WTC11 (cell line): Measurements from ENCODE around the gene TAX1BP3. TPM values are rescaled to one million over a fixed set of nuclear protein-coding genes. Genes with fewer than 3 reads are reported as not detected.

ENCODE experiments used
- CREB1 ChIP-seq: sonication (generic); formaldehyde crosslinking; IDR thresholded peaks from 2 replicates; pipeline ENCODE4 v1.8.0; 2023; ENCODE audit warnings: mild to moderate bottlenecking, missing genetic modification reagents
- ELF4 ChIP-seq: sonication (generic); formaldehyde crosslinking; IDR thresholded peaks from 2 replicates; pipeline ENCODE4 v1.8.1; 2022; ENCODE audit warnings: low read depth, mild to moderate bottlenecking, moderate library complexity, missing genetic modification reagents
- GABPB1 ChIP-seq: sonication (generic); formaldehyde crosslinking; IDR thresholded peaks from 2 replicates; pipeline ENCODE4 v1.8.1; 2023; ENCODE audit warnings: mild to moderate bottlenecking, missing genetic modification reagents
- JUN ChIP-seq: sonication (generic); formaldehyde crosslinking; IDR thresholded peaks from 2 replicates; pipeline ENCODE4 v1.8.0; 2023; ENCODE audit warnings: mild to moderate bottlenecking, missing genetic modification reagents
- KAT7 ChIP-seq: sonication (generic); formaldehyde crosslinking; IDR thresholded peaks from 2 replicates; pipeline ENCODE4 v1.8.1; 2023; ENCODE audit warnings: missing genetic modification reagents, mild to moderate bottlenecking, borderline replicate concordance
- NR1H2 ChIP-seq: sonication (generic); formaldehyde crosslinking; IDR thresholded peaks from 2 replicates; pipeline ENCODE4 v1.9.0; 2021; ENCODE audit warnings: mild to moderate bottlenecking, moderate library complexity, missing genetic modification reagents
- OVOL2 ChIP-seq: fragments of 250-450 bp; sonication (Bioruptor Pico); IDR thresholded peaks from 2 replicates; pipeline ENCODE4 v1.9.0; 2021; ENCODE audit warnings: mild to moderate bottlenecking, borderline replicate concordance
- SOX15 ChIP-seq: fragments of 250-450 bp; sonication (Bioruptor Pico); IDR thresholded peaks from 2 replicates; pipeline ENCODE4 v1.9.0; 2021; ENCODE audit warnings: mild to moderate bottlenecking
- SP1 ChIP-seq: sonication (generic); formaldehyde crosslinking; conservative IDR thresholded peaks from 2 replicates; pipeline ENCODE4 v1.8.1; 2022; ENCODE audit warnings: missing genetic modification reagents
- total RNA-seq: library from RNA; stranded (reverse); gene quantifications from 3 replicates; pipeline ENCODE4 v1.2.3, GENCODE V29; 2021
- TF ChIP-seq, protein P1 (sequence below): sonication (generic); formaldehyde crosslinking; IDR thresholded peaks from 2 replicates; pipeline ENCODE4 v1.8.1; 2023; ENCODE audit warnings: mild to moderate bottlenecking, missing genetic modification reagents
- TF ChIP-seq, protein P2 (sequence below): sonication (generic); formaldehyde crosslinking; IDR thresholded peaks from 2 replicates; pipeline ENCODE4 v1.8.0; 2022; ENCODE audit warnings: missing genetic modification reagents
- TF ChIP-seq, protein P3 (sequence below): sonication (generic); formaldehyde crosslinking; IDR thresholded peaks from 2 replicates; pipeline ENCODE4 v1.8.1; 2023; ENCODE audit warnings: mild to moderate bottlenecking, missing genetic modification reagents
- TF ChIP-seq, protein P4 (sequence below): sonication (generic); formaldehyde crosslinking; IDR thresholded peaks from 2 replicates; pipeline ENCODE4 v1.8.0; 2022; ENCODE audit warnings: mild to moderate bottlenecking, missing genetic modification reagents
- TF ChIP-seq, protein P5 (sequence below): fragments of 250-450 bp; sonication (Bioruptor Pico); conservative IDR thresholded peaks from 2 replicates; pipeline ENCODE4 v1.9.0; 2021; ENCODE audit warnings: mild to moderate bottlenecking
- TF ChIP-seq, protein P6 (sequence below): sonication (generic); formaldehyde crosslinking; IDR thresholded peaks from 2 replicates; pipeline ENCODE4 v1.8.1; 2023; ENCODE audit warnings: mild to moderate bottlenecking, missing genetic modification reagents, moderate library complexity
- TF ChIP-seq, protein P7 (sequence below): sonication (generic); formaldehyde crosslinking; IDR thresholded peaks from 2 replicates; pipeline ENCODE4 v1.8.0; 2022; ENCODE audit warnings: mild to moderate bottlenecking, missing genetic modification reagents
- TF ChIP-seq, protein P8 (sequence below): sonication (generic); formaldehyde crosslinking; IDR thresholded peaks from 2 replicates; pipeline ENCODE4 v1.8.1; 2023; ENCODE audit warnings: mild to moderate bottlenecking, missing genetic modification reagents, moderate library complexity
- TF ChIP-seq, protein P9 (sequence below): sonication (generic); formaldehyde crosslinking; IDR thresholded peaks from 2 replicates; pipeline ENCODE4 v1.8.0; 2023; ENCODE audit warnings: mild to moderate bottlenecking, missing genetic modification reagents
- TF ChIP-seq, protein P10 (sequence below): sonication (generic); formaldehyde crosslinking; IDR thresholded peaks from 2 replicates; pipeline ENCODE4 v1.8.0; 2022; ENCODE audit warnings: mild to moderate bottlenecking, missing genetic modification reagents

The TAX1BP3 gene
- total RNA-seq, 1 experiment from 2014 or later: 76.2 TPM

DNA sequence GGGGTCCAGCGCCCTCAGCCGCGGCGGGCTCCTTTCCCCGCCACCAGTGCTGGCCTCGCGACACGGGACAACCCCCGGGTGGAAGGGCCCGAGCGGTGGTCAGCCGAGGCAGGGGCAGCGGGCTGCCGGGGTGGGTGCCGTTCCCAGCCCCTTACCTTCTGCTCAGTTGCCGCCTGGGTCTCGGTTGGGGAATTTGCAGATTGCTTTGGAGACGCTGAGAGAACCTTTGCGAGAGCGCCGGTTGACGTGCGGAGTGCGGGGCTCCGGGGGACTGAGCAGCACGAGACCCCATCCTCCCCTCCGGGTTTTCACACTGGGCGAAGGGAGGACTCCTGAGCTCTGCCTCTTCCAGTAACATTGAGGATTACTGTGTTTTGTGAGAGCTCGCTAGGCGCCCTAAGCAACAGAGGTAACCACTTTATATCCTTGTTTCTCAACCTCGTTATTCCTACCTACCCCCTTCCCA, 31.4 kb downstream of the TAX1BP3 start (continued):
- TF ChIP-seq, protein P1, sequence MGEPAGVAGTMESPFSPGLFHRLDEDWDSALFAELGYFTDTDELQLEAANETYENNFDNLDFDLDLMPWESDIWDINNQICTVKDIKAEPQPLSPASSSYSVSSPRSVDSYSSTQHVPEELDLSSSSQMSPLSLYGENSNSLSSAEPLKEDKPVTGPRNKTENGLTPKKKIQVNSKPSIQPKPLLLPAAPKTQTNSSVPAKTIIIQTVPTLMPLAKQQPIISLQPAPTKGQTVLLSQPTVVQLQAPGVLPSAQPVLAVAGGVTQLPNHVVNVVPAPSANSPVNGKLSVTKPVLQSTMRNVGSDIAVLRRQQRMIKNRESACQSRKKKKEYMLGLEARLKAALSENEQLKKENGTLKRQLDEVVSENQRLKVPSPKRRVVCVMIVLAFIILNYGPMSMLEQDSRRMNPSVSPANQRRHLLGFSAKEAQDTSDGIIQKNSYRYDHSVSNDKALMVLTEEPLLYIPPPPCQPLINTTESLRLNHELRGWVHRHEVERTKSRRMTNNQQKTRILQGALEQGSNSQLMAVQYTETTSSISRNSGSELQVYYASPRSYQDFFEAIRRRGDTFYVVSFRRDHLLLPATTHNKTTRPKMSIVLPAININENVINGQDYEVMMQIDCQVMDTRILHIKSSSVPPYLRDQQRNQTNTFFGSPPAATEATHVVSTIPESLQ (CRISPR knock-in tag): peak; percentile 19; the same call in 1 of the 2 replicates
- no peak for TF ChIP-seq SP1 (CRISPR knock-in tag)
- TF ChIP-seq, protein P2, sequence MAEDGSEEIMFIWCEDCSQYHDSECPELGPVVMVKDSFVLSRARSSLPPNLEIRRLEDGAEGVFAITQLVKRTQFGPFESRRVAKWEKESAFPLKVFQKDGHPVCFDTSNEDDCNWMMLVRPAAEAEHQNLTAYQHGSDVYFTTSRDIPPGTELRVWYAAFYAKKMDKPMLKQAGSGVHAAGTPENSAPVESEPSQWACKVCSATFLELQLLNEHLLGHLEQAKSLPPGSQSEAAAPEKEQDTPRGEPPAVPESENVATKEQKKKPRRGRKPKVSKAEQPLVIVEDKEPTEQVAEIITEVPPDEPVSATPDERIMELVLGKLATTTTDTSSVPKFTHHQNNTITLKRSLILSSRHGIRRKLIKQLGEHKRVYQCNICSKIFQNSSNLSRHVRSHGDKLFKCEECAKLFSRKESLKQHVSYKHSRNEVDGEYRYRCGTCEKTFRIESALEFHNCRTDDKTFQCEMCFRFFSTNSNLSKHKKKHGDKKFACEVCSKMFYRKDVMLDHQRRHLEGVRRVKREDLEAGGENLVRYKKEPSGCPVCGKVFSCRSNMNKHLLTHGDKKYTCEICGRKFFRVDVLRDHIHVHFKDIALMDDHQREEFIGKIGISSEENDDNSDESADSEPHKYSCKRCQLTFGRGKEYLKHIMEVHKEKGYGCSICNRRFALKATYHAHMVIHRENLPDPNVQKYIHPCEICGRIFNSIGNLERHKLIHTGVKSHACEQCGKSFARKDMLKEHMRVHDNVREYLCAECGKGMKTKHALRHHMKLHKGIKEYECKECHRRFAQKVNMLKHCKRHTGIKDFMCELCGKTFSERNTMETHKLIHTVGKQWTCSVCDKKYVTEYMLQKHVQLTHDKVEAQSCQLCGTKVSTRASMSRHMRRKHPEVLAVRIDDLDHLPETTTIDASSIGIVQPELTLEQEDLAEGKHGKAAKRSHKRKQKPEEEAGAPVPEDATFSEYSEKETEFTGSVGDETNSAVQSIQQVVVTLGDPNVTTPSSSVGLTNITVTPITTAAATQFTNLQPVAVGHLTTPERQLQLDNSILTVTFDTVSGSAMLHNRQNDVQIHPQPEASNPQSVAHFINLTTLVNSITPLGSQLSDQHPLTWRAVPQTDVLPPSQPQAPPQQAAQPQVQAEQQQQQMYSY (CRISPR knock-in tag): peak; percentile 44; the same call in 1 of the 2 replicates
- TF ChIP-seq, protein P3, sequence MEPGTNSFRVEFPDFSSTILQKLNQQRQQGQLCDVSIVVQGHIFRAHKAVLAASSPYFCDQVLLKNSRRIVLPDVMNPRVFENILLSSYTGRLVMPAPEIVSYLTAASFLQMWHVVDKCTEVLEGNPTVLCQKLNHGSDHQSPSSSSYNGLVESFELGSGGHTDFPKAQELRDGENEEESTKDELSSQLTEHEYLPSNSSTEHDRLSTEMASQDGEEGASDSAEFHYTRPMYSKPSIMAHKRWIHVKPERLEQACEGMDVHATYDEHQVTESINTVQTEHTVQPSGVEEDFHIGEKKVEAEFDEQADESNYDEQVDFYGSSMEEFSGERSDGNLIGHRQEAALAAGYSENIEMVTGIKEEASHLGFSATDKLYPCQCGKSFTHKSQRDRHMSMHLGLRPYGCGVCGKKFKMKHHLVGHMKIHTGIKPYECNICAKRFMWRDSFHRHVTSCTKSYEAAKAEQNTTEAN (CRISPR knock-in tag): 0 out of 2 replicates have a peak, but pooled peaks have one; percentile 13
- no peak for TF ChIP-seq OVOL2 (CRISPR knock-in tag)
- TF ChIP-seq, protein P4, sequence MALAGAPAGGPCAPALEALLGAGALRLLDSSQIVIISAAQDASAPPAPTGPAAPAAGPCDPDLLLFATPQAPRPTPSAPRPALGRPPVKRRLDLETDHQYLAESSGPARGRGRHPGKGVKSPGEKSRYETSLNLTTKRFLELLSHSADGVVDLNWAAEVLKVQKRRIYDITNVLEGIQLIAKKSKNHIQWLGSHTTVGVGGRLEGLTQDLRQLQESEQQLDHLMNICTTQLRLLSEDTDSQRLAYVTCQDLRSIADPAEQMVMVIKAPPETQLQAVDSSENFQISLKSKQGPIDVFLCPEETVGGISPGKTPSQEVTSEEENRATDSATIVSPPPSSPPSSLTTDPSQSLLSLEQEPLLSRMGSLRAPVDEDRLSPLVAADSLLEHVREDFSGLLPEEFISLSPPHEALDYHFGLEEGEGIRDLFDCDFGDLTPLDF (CRISPR knock-in tag): no peak
- no peak for TF ChIP-seq CREB1 (CRISPR knock-in tag)
- TF ChIP-seq JUN (CRISPR knock-in tag): no peak
- no peak for TF ChIP-seq KAT7 (CRISPR knock-in tag)
- TF ChIP-seq, protein P5, sequence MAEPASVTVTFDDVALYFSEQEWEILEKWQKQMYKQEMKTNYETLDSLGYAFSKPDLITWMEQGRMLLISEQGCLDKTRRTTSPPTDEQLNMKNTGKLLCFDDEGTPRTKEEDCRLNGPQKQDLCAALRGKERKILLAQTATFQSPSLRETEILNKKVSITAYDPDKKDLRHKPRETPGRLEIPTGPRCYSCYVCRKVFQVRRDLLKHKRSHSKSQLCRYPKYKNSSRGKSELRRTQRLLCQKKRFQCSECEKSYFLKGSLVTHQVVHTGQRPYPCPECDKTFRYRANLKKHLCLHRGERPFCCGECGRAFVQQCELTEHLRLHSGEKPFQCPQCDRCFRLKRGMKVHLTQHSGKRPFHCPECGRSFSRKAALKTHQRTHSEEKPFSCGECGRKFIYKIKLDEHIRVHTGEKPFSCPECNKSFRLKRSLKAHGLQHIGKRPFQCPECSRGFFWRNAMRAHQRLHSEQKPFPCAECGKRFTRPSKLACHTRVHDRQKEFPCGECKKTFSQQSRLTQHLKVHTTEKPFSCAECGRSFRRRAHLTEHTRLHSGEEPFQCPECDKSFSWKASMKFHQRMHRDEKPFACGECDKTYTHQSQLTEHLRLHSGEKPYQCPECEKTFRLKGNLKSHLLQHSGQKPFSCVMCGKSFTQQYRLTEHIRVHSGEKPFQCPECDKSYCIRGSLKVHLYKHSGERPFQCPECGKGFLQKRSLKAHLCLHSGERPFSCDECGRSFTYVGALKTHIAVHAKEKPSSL (CRISPR knock-in tag): no peak
- 0 out of 2 replicates have a peak, but pooled peaks have one; percentile 6 for TF ChIP-seq GABPB1
- TF ChIP-seq, protein P6, sequence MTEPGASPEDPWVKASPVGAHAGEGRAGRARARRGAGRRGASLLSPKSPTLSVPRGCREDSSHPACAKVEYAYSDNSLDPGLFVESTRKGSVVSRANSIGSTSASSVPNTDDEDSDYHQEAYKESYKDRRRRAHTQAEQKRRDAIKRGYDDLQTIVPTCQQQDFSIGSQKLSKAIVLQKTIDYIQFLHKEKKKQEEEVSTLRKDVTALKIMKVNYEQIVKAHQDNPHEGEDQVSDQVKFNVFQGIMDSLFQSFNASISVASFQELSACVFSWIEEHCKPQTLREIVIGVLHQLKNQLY (CRISPR knock-in tag): no peak
- TF ChIP-seq, protein P7, sequence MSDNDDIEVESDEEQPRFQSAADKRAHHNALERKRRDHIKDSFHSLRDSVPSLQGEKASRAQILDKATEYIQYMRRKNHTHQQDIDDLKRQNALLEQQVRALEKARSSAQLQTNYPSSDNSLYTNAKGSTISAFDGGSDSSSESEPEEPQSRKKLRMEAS: 0 out of 2 replicates have a peak, but pooled peaks have one; percentile 51
- TF ChIP-seq, protein P8, sequence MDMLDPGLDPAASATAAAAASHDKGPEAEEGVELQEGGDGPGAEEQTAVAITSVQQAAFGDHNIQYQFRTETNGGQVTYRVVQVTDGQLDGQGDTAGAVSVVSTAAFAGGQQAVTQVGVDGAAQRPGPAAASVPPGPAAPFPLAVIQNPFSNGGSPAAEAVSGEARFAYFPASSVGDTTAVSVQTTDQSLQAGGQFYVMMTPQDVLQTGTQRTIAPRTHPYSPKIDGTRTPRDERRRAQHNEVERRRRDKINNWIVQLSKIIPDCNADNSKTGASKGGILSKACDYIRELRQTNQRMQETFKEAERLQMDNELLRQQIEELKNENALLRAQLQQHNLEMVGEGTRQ (CRISPR knock-in tag): no peak; the same call in 1 of the 2 replicates
- no peak for TF ChIP-seq SOX15 (CRISPR knock-in tag)
- no peak for TF ChIP-seq NR1H2 (CRISPR knock-in tag)
- TF ChIP-seq, protein P9, sequence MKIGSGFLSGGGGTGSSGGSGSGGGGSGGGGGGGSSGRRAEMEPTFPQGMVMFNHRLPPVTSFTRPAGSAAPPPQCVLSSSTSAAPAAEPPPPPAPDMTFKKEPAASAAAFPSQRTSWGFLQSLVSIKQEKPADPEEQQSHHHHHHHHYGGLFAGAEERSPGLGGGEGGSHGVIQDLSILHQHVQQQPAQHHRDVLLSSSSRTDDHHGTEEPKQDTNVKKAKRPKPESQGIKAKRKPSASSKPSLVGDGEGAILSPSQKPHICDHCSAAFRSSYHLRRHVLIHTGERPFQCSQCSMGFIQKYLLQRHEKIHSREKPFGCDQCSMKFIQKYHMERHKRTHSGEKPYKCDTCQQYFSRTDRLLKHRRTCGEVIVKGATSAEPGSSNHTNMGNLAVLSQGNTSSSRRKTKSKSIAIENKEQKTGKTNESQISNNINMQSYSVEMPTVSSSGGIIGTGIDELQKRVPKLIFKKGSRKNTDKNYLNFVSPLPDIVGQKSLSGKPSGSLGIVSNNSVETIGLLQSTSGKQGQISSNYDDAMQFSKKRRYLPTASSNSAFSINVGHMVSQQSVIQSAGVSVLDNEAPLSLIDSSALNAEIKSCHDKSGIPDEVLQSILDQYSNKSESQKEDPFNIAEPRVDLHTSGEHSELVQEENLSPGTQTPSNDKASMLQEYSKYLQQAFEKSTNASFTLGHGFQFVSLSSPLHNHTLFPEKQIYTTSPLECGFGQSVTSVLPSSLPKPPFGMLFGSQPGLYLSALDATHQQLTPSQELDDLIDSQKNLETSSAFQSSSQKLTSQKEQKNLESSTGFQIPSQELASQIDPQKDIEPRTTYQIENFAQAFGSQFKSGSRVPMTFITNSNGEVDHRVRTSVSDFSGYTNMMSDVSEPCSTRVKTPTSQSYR (CRISPR knock-in tag): no peak
- TF ChIP-seq, protein P10, sequence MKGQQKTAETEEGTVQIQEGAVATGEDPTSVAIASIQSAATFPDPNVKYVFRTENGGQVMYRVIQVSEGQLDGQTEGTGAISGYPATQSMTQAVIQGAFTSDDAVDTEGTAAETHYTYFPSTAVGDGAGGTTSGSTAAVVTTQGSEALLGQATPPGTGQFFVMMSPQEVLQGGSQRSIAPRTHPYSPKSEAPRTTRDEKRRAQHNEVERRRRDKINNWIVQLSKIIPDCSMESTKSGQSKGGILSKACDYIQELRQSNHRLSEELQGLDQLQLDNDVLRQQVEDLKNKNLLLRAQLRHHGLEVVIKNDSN (CRISPR knock-in tag): no peak
- no peak for TF ChIP-seq ELF4 (CRISPR knock-in tag)
